Measurements from ENCODE around the gene TRAF3.

Gene TRAF3

GRCh38 chr14:102802834-102803523, 25.7 kb downstream of the TRAF3 start:
- no peak for DNase-seq (ENCODE audit: low read depth)
- TF ChIP-seq CTCF (conservative IDR thresholded peaks at IDR 0.05; ENCODE audit: low read depth, low read length) = no peak

GRCh38 chr14:102804858-102805257, 27.6 kb downstream of the TRAF3 start:
- no peak for TF ChIP-seq CTCF (conservative IDR thresholded peaks at IDR 0.05; ENCODE audit: low read depth, low read length)
- no peak for DNase-seq (ENCODE audit: low read depth)
- no peak overlapping the region for H3K4me3 ChIP-seq (ENCODE audit: low read length)

More at GRCh38 chr14:102802834-102803523, 25.7 kb downstream of the TRAF3 start:
- H3K4me3 ChIP-seq (ENCODE audit: low read length) = no peak overlapping the region

- TF ChIP-seq CTCF (conservative IDR thresholded peaks at IDR 0.05; ENCODE audit: low read depth, low read length) = no peak
- no peak overlapping the region for H3K4me3 ChIP-seq (ENCODE audit: low read length)
- no peak for DNase-seq (ENCODE audit: low read depth)
Observed at GRCh38 chr14:102805371-102805891, 28.2 kb downstream of the TRAF3 start.

- TF ChIP-seq CTCF (conservative IDR thresholded peaks at IDR 0.05; ENCODE audit: low read depth, low read length) = no peak
- no peak for DNase-seq (ENCODE audit: low read depth)
- H3K4me3 ChIP-seq (ENCODE audit: low read length) = no peak overlapping the region
Observed at GRCh38 chr14:102805941-102806340, 28.7 kb downstream of the TRAF3 start.

GRCh38 chr14:102806447-102806846, 29.2 kb downstream of the TRAF3 start:
- TF ChIP-seq CTCF (conservative IDR thresholded peaks at IDR 0.05; ENCODE audit: low read depth, low read length) = no peak
- no peak for DNase-seq (ENCODE audit: low read depth)
- no peak overlapping the region for H3K4me3 ChIP-seq (ENCODE audit: low read length)

- TF ChIP-seq CTCF (conservative IDR thresholded peaks at IDR 0.05; ENCODE audit: low read depth, low read length) = no peak
- DNase-seq (ENCODE audit: low read depth) = no peak
- no peak overlapping the region for H3K4me3 ChIP-seq (ENCODE audit: low read length)
Observed at GRCh38 chr14:102807013-102807406, 29.8 kb downstream of the TRAF3 start.

GRCh38 chr14:102809870-102810269, 32.6 kb downstream of the TRAF3 start:
- no peak for DNase-seq (ENCODE audit: low read depth)
- TF ChIP-seq CTCF (conservative IDR thresholded peaks at IDR 0.05; ENCODE audit: low read depth, low read length) = no peak
- H3K4me3 ChIP-seq (ENCODE audit: low read length) = no peak overlapping the region

All from retinal pigment epithelial cell (primary cell).